WERI-Rb-1 (cell line): Measurements from ENCODE around the gene MTERF4.

Experiments used
- DNase-seq: peaks from one replicate; pipeline ENCODE4 v3.0.0-alpha.2; 2020
- H3K27ac ChIP-seq: fragments of 250-450 bp; sonication (Bioruptor Pico); 2 replicates; pipeline ENCODE4 v1.5.1; 2020; ENCODE audit warnings: mild to moderate bottlenecking, moderate library complexity
- H3K27me3 ChIP-seq: fragments of 250-450 bp; sonication (Bioruptor Pico); 2 replicates; pipeline ENCODE4 v1.5.1; 2021; ENCODE audit warnings: mild to moderate bottlenecking, low read depth, moderate library complexity; ENCODE audit not compliant: insufficient read depth, severe bottlenecking
- H3K36me3 ChIP-seq: fragments of 250-450 bp; sonication (Bioruptor Pico); 2 replicates; pipeline ENCODE4 v1.5.1; 2020; ENCODE audit warnings: mild to moderate bottlenecking, moderate library complexity
- H3K4me3 ChIP-seq: 2 replicates; pipeline ENCODE4 v1.5.1; 2011; ENCODE audit warnings: low read depth, mild to moderate bottlenecking, control low read depth, low read length
- H3K9me3 ChIP-seq: fragments of 250-450 bp; sonication (Bioruptor Pico); 2 replicates; pipeline ENCODE4 v1.5.1; 2021; ENCODE audit warnings: mild to moderate bottlenecking, moderate library complexity; ENCODE audit not compliant: severe bottlenecking
- TF ChIP-seq, protein P1 (sequence below): IDR thresholded peaks from 2 replicates; pipeline ENCODE4 v1.5.1; 2011; ENCODE audit warnings: low read depth, mild to moderate bottlenecking, control low read depth, inconsistent platforms, low read length

MTERF4 gene

DNA sequence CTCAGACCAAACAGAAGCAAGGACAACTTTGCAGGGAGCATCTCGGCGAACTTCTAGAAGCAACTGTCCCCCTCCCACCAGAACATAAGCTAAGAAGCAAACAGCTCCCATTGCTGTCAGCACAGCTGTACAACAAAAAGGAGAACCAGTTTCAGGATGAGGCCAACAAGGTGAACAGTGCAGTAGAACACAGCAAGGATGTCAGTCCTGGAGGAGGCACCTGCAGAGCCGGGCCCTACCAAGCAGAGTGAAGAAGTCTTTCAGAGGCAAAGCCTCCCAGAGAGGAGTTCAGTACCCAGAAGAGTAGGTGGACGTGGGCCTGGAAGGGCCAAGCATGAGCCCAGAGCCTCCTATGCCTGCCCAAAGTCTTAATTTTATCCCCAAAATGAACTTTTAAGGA is 46.2 kb upstream of the MTERF4 start:
- DNase-seq = no peak
- H3K27ac ChIP-seq = no peak overlapping the region

GRCh38 chr2:241147336-241147735 is 45.2 kb upstream of the MTERF4 start:
- no peak for DNase-seq
- Histone ChIP-seq H3K9me3 (no peaks in the 10 kb centered on the region), H3K27me3 (no peaks in the 10 kb centered on the region), H3K4me3 (no peak overlapping the region), H3K36me3 (peaks cover 13% of the 10 kb centered on the region), H3K27ac (no peak overlapping the region)
- TF ChIP-seq, protein P1, sequence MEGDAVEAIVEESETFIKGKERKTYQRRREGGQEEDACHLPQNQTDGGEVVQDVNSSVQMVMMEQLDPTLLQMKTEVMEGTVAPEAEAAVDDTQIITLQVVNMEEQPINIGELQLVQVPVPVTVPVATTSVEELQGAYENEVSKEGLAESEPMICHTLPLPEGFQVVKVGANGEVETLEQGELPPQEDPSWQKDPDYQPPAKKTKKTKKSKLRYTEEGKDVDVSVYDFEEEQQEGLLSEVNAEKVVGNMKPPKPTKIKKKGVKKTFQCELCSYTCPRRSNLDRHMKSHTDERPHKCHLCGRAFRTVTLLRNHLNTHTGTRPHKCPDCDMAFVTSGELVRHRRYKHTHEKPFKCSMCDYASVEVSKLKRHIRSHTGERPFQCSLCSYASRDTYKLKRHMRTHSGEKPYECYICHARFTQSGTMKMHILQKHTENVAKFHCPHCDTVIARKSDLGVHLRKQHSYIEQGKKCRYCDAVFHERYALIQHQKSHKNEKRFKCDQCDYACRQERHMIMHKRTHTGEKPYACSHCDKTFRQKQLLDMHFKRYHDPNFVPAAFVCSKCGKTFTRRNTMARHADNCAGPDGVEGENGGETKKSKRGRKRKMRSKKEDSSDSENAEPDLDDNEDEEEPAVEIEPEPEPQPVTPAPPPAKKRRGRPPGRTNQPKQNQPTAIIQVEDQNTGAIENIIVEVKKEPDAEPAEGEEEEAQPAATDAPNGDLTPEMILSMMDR = no peak

More for the DNA sequence above, 46.2 kb upstream of the MTERF4 start:
- Histone ChIP-seq H3K9me3 (no peaks in the 10 kb centered on the region), H3K27me3 (no peaks in the 10 kb centered on the region), H3K36me3 (peaks cover 11% of the 10 kb centered on the region), H3K4me3 (peak overlapping the region; percentile 66)
- TF ChIP-seq, protein P1 = no peak

GRCh38 chr2:241146286-241146685 is 44.2 kb upstream of the MTERF4 start:
- DNase-seq = no peak
- no peak overlapping the region for H3K4me3 ChIP-seq
- H3K27me3 ChIP-seq = no peaks in the 10 kb centered on the region
- no peak overlapping the region for H3K27ac ChIP-seq
- H3K9me3 ChIP-seq = no peaks in the 10 kb centered on the region
- TF ChIP-seq, protein P1 = no peak
- H3K36me3 ChIP-seq = peaks cover 13% of the 10 kb centered on the region

- DNase-seq = no peak
- Histone ChIP-seq H3K36me3 (peaks cover 44% of the 10 kb centered on the region), H3K9me3 (no peaks in the 10 kb centered on the region), H3K27ac (no peak overlapping the region), H3K4me3 (no peak overlapping the region), H3K27me3 (no peaks in the 10 kb centered on the region)
- TF ChIP-seq, protein P1 = no peak
Observed at GRCh38 chr2:241142593-241142992, 40.5 kb upstream of the MTERF4 start.

- TF ChIP-seq, protein P1 = no peak
- no peaks in the 10 kb centered on the region for H3K27me3 ChIP-seq
- H3K4me3 ChIP-seq = no peak overlapping the region
- H3K36me3 ChIP-seq = peaks cover 48% of the 10 kb centered on the region
- H3K27ac ChIP-seq = no peak overlapping the region
- no peaks in the 10 kb centered on the region for H3K9me3 ChIP-seq
- DNase-seq = no peak
Observed at GRCh38 chr2:241142063-241142462, 40.0 kb upstream of the MTERF4 start.

- no peak overlapping the region for H3K4me3 ChIP-seq
- no peak for DNase-seq
- no peaks in the 10 kb centered on the region for H3K27me3 ChIP-seq
- no peak overlapping the region for H3K27ac ChIP-seq
- TF ChIP-seq, protein P1 = no peak
- H3K36me3 ChIP-seq = peaks cover 53% of the 10 kb centered on the region
- no peaks in the 10 kb centered on the region for H3K9me3 ChIP-seq
Observed at GRCh38 chr2:241141214-241141770, 39.2 kb upstream of the MTERF4 start.
